Vagina (tissue), 2 donors: ENCODE measurements around the gene CAVIN1.

Experiments used
- POLR2AphosphoS5 ChIP-seq, 2 donors: sonication (generic); formaldehyde crosslinking; IDR thresholded peaks; one replicate each; pipeline ENCODE4 v1.9.0; 2017; ENCODE audit warnings: antibody characterized with exemption in 2 of 2, mild to moderate bottlenecking in 2 of 2, low read depth in 1 of 2; ENCODE audit not compliant: insufficient read depth in 1 of 2
- TF ChIP-seq, protein P1 (sequence below), 3 experiments: fragments of 450-650 bp in 2 of 3; fragments of 200-600 bp in 1 of 3; sonication (generic) in 1 of 3; IDR thresholded peaks; one replicate each; pipeline ENCODE4 v1.5.1; 2017 to 2019; ENCODE audit warnings: antibody characterized with exemption in 3 of 3, mild to moderate bottlenecking in 2 of 3, moderate library complexity in 2 of 3

DNA sequence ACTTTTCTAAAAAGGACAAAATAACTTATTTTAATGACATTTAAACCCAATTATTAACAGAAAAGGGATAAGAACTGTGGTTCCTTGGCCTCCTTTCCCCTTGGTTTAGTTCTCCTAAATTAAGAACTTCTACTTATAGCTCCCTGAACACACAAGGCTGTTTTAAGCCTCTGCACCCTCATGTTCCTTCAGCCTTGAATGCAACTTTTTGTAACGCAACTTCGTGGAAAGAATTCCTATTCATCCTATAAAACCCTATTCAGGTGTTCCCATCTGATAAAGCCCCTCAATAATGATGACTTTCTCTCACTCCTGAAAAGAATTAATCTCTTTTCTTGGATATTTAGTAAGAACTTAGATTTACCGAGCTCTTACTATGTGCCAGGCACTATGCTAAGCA, 41.2 kb downstream of the CAVIN1 start:
- TF ChIP-seq POLR2AphosphoS5 (IDR thresholded peaks at IDR 0.05; ENCODE audit: insufficient read depth in 1 of 2, low read depth in 1 of 2): no peak
- TF ChIP-seq, protein P1, sequence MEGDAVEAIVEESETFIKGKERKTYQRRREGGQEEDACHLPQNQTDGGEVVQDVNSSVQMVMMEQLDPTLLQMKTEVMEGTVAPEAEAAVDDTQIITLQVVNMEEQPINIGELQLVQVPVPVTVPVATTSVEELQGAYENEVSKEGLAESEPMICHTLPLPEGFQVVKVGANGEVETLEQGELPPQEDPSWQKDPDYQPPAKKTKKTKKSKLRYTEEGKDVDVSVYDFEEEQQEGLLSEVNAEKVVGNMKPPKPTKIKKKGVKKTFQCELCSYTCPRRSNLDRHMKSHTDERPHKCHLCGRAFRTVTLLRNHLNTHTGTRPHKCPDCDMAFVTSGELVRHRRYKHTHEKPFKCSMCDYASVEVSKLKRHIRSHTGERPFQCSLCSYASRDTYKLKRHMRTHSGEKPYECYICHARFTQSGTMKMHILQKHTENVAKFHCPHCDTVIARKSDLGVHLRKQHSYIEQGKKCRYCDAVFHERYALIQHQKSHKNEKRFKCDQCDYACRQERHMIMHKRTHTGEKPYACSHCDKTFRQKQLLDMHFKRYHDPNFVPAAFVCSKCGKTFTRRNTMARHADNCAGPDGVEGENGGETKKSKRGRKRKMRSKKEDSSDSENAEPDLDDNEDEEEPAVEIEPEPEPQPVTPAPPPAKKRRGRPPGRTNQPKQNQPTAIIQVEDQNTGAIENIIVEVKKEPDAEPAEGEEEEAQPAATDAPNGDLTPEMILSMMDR (IDR thresholded peaks at IDR 0.05): no peak
